SK-N-SH treated with all-trans-retinoic acid at 6 μM for 48 hours (cell line): ENCODE results near the gene BRD2.

Experiments
- ATAC-seq: fragments of 200-7000 bp; cut with Tn5 transposase; 3 replicates; pipeline ENCODE4 v1.9.1; 2020; ENCODE audit warnings: mild to moderate bottlenecking, moderate library complexity
- BACH2 ChIP-seq: fragments of 250-450 bp; sonication (Bioruptor Pico); IDR thresholded peaks from 2 replicates; pipeline ENCODE4 v1.9.0; 2021; ENCODE audit warnings: mild to moderate bottlenecking, borderline replicate concordance
- ESRRG ChIP-seq: fragments of 250-450 bp; sonication (Bioruptor Pico); IDR thresholded peaks from 2 replicates; pipeline ENCODE4 v1.6.1; 2021; ENCODE audit warnings: mild to moderate bottlenecking
- GLIS3 ChIP-seq: fragments of 250-450 bp; sonication (Bioruptor Pico); IDR thresholded peaks from 2 replicates; pipeline ENCODE4 v1.5.0; 2020; ENCODE audit warnings: mild to moderate bottlenecking, moderate library complexity
- ISL1 ChIP-seq: fragments of 250-450 bp; sonication (Bioruptor Pico); IDR thresholded peaks from 2 replicates; pipeline ENCODE4 v2.1.2; 2022; ENCODE audit warnings: mild to moderate bottlenecking, moderate library complexity
- OSR1 ChIP-seq: fragments of 250-450 bp; sonication (Bioruptor Pico); IDR thresholded peaks from 2 replicates; pipeline ENCODE4 v1.8.0; 2022; ENCODE audit warnings: moderate library complexity, mild to moderate bottlenecking, inconsistent platforms
- PPARA ChIP-seq: fragments of 250-450 bp; sonication (Bioruptor Pico); IDR thresholded peaks from 2 replicates; pipeline ENCODE4 v1.5.0; 2020; ENCODE audit warnings: mild to moderate bottlenecking, borderline replicate concordance
- RARB ChIP-seq: fragments of 250-450 bp; sonication (Bioruptor Pico); IDR thresholded peaks from 2 replicates; pipeline ENCODE4 v1.8.0; 2021; ENCODE audit warnings: mild to moderate bottlenecking, moderate library complexity
- SNAI2 ChIP-seq: fragments of 250-450 bp; sonication (Bioruptor Pico); IDR thresholded peaks from 2 replicates; pipeline ENCODE4 v1.5.0; 2020; ENCODE audit warnings: mild to moderate bottlenecking, moderate library complexity
- TCF4 ChIP-seq: fragments of 250-450 bp; sonication (Bioruptor Pico); IDR thresholded peaks from 2 replicates; pipeline ENCODE4 v1.8.0; 2021; ENCODE audit warnings: mild to moderate bottlenecking, moderate library complexity, borderline replicate concordance
- TOX ChIP-seq: fragments of 250-450 bp; sonication (Bioruptor Pico); IDR thresholded peaks from 2 replicates; pipeline ENCODE4 v1.8.0; 2021; ENCODE audit warnings: mild to moderate bottlenecking, moderate library complexity, borderline replicate concordance
- ZC3H10 ChIP-seq: fragments of 250-450 bp; sonication (Bioruptor Pico); IDR thresholded peaks from 2 replicates; pipeline ENCODE4 v1.5.1; 2021; ENCODE audit warnings: mild to moderate bottlenecking, moderate library complexity
- ZFP3 ChIP-seq: fragments of 250-450 bp; sonication (Bioruptor Pico); IDR thresholded peaks from 2 replicates; pipeline ENCODE4 v1.5.0; 2020; ENCODE audit warnings: mild to moderate bottlenecking, moderate library complexity
- ZFP30 ChIP-seq: fragments of 450-650 bp; formaldehyde crosslinking; IDR thresholded peaks from 2 replicates; pipeline ENCODE4 v1.5.0; 2022; ENCODE audit warnings: mild to moderate bottlenecking, moderate library complexity
- ZNF565 ChIP-seq: fragments of 450-650 bp; formaldehyde crosslinking; conservative IDR thresholded peaks from 2 replicates; pipeline ENCODE4 v1.5.0; 2020; ENCODE audit warnings: low read depth, mild to moderate bottlenecking, moderate library complexity
- ZNF8 ChIP-seq: fragments of 450-650 bp; formaldehyde crosslinking; IDR thresholded peaks from 2 replicates; pipeline ENCODE4 v1.5.0; 2020; ENCODE audit warnings: mild to moderate bottlenecking, moderate library complexity
- TF ChIP-seq, protein P1 (sequence below): fragments of 250-450 bp; sonication (Bioruptor Pico); IDR thresholded peaks from 2 replicates; pipeline ENCODE4 v1.5.1; 2020; ENCODE audit warnings: low read depth, mild to moderate bottlenecking, moderate library complexity
- TF ChIP-seq, protein P2 (sequence below): fragments of 250-450 bp; sonication (Bioruptor Pico); IDR thresholded peaks from 2 replicates; pipeline ENCODE4 v1.8.0; 2021; ENCODE audit warnings: low read depth, mild to moderate bottlenecking, moderate library complexity, borderline replicate concordance
- TF ChIP-seq, protein P3 (sequence below): fragments of 250-450 bp; sonication (Bioruptor Pico); IDR thresholded peaks from 2 replicates; pipeline ENCODE4 v1.5.0; 2020; ENCODE audit warnings: mild to moderate bottlenecking, moderate library complexity
- TF ChIP-seq, protein P4 (sequence below): fragments of 250-450 bp; sonication (Bioruptor Pico); IDR thresholded peaks from 2 replicates; pipeline ENCODE4 v1.5.1; 2021; ENCODE audit warnings: mild to moderate bottlenecking, moderate library complexity
- TF ChIP-seq, protein P5 (sequence below): fragments of 250-450 bp; sonication (Bioruptor Pico); IDR thresholded peaks from 2 replicates; pipeline ENCODE4 v1.8.0; 2020; ENCODE audit warnings: mild to moderate bottlenecking, moderate library complexity, borderline replicate concordance

The BRD2 gene

DNA sequence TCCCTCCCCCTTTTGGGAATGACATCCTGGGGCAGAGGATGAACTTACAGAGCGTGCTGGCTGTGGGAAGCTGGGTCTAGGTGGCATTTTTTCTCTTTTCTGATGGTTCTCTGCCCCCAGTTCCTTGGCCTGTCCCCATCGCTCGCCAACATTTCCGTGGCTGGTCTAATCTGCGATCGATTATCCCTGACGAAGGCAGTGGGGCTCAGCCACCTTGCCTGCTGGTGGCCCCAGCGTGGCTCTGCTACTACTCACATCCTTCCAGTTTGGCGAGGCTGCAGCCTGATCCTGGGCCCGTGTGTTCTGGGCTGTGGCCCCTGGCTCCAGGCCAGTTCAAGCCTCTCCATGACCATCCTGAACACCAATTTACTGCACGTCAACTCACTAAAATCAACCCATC lies 47.4 kb downstream of the BRD2 start (continued):
- TF ChIP-seq, protein P1, sequence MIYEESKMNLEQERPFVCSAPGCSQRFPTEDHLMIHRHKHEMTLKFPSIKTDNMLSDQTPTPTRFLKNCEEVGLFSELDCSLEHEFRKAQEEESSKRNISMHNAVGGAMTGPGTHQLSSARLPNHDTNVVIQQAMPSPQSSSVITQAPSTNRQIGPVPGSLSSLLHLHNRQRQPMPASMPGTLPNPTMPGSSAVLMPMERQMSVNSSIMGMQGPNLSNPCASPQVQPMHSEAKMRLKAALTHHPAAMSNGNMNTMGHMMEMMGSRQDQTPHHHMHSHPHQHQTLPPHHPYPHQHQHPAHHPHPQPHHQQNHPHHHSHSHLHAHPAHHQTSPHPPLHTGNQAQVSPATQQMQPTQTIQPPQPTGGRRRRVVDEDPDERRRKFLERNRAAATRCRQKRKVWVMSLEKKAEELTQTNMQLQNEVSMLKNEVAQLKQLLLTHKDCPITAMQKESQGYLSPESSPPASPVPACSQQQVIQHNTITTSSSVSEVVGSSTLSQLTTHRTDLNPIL (CRISPR knock-in tag) = no peak
- no peak for TF ChIP-seq ZFP3 (CRISPR knock-in tag)
- TF ChIP-seq ZNF565 (CRISPR knock-in tag) = no peak
- TF ChIP-seq SNAI2 (CRISPR knock-in tag) = no peak
- TF ChIP-seq, protein P2, sequence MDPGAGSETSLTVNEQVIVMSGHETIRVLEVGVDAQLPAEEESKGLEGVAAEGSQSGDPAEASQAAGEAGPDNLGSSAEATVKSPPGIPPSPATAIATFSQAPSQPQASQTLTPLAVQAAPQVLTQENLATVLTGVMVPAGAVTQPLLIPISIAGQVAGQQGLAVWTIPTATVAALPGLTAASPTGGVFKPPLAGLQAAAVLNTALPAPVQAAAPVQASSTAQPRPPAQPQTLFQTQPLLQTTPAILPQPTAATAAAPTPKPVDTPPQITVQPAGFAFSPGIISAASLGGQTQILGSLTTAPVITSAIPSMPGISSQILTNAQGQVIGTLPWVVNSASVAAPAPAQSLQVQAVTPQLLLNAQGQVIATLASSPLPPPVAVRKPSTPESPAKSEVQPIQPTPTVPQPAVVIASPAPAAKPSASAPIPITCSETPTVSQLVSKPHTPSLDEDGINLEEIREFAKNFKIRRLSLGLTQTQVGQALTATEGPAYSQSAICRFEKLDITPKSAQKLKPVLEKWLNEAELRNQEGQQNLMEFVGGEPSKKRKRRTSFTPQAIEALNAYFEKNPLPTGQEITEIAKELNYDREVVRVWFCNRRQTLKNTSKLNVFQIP (CRISPR knock-in tag) = no peak
- TF ChIP-seq ZC3H10 (CRISPR knock-in tag) = no peak
- no peak for TF ChIP-seq GLIS3 (CRISPR knock-in tag)
- no peak for TF ChIP-seq OSR1 (CRISPR knock-in tag)
- TF ChIP-seq PPARA (CRISPR knock-in tag) = no peak
- TF ChIP-seq, protein P3, sequence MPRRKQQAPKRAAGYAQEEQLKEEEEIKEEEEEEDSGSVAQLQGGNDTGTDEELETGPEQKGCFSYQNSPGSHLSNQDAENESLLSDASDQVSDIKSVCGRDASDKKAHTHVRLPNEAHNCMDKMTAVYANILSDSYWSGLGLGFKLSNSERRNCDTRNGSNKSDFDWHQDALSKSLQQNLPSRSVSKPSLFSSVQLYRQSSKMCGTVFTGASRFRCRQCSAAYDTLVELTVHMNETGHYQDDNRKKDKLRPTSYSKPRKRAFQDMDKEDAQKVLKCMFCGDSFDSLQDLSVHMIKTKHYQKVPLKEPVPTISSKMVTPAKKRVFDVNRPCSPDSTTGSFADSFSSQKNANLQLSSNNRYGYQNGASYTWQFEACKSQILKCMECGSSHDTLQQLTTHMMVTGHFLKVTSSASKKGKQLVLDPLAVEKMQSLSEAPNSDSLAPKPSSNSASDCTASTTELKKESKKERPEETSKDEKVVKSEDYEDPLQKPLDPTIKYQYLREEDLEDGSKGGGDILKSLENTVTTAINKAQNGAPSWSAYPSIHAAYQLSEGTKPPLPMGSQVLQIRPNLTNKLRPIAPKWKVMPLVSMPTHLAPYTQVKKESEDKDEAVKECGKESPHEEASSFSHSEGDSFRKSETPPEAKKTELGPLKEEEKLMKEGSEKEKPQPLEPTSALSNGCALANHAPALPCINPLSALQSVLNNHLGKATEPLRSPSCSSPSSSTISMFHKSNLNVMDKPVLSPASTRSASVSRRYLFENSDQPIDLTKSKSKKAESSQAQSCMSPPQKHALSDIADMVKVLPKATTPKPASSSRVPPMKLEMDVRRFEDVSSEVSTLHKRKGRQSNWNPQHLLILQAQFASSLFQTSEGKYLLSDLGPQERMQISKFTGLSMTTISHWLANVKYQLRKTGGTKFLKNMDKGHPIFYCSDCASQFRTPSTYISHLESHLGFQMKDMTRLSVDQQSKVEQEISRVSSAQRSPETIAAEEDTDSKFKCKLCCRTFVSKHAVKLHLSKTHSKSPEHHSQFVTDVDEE (CRISPR knock-in tag) = no peak

DNA sequence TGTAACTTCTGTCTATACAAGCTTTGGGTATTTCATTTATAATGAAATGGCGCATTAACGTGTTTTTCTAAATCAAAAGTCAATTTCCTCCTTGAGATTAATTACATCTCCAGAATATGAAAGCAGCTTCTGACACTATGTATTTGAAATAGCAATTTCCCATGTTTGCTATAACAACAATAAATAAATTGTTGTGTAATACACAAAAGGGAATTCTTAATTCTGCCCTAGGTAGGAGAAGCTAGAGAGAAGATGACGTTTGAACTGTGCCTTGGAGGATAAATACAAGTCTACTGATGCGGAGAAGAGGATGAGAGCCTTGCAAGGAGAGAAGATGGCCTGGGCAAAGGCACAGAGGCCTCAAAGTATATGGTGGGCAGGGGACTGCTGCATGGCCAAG lies 48.6 kb downstream of the BRD2 start:
- no peak for ATAC-seq
- no peak for TF ChIP-seq ISL1 (CRISPR knock-in tag)
- no peak for TF ChIP-seq ZNF565 (CRISPR knock-in tag)
- TF ChIP-seq, protein P1 (CRISPR knock-in tag) = no peak
- no peak for TF ChIP-seq ESRRG (CRISPR knock-in tag)
- TF ChIP-seq TOX (CRISPR knock-in tag) = no peak
- TF ChIP-seq ZNF8 = no peak
- TF ChIP-seq PPARA (CRISPR knock-in tag) = no peak
- TF ChIP-seq ZFP3 (CRISPR knock-in tag) = no peak
- TF ChIP-seq, protein P4, sequence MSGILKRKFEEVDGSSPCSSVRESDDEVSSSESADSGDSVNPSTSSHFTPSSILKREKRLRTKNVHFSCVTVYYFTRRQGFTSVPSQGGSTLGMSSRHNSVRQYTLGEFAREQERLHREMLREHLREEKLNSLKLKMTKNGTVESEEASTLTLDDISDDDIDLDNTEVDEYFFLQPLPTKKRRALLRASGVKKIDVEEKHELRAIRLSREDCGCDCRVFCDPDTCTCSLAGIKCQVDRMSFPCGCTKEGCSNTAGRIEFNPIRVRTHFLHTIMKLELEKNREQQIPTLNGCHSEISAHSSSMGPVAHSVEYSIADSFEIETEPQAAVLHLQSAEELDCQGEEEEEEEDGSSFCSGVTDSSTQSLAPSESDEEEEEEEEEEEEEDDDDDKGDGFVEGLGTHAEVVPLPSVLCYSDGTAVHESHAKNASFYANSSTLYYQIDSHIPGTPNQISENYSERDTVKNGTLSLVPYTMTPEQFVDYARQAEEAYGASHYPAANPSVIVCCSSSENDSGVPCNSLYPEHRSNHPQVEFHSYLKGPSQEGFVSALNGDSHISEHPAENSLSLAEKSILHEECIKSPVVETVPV = no peak
- TF ChIP-seq, protein P2 (CRISPR knock-in tag) = no peak
- no peak for TF ChIP-seq OSR1 (CRISPR knock-in tag)
- TF ChIP-seq RARB (CRISPR knock-in tag) = no peak
- TF ChIP-seq, protein P5, sequence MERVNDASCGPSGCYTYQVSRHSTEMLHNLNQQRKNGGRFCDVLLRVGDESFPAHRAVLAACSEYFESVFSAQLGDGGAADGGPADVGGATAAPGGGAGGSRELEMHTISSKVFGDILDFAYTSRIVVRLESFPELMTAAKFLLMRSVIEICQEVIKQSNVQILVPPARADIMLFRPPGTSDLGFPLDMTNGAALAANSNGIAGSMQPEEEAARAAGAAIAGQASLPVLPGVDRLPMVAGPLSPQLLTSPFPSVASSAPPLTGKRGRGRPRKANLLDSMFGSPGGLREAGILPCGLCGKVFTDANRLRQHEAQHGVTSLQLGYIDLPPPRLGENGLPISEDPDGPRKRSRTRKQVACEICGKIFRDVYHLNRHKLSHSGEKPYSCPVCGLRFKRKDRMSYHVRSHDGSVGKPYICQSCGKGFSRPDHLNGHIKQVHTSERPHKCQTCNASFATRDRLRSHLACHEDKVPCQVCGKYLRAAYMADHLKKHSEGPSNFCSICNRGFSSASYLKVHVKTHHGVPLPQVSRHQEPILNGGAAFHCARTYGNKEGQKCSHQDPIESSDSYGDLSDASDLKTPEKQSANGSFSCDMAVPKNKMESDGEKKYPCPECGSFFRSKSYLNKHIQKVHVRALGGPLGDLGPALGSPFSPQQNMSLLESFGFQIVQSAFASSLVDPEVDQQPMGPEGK = no peak
- TF ChIP-seq GLIS3 (CRISPR knock-in tag) = no peak
- no peak for TF ChIP-seq ZC3H10 (CRISPR knock-in tag)
- no peak for TF ChIP-seq TCF4 (CRISPR knock-in tag)
- no peak for TF ChIP-seq SNAI2 (CRISPR knock-in tag)
- no peak for TF ChIP-seq ZFP30 (CRISPR knock-in tag)
- no peak for TF ChIP-seq BACH2 (CRISPR knock-in tag)
